ENCODE measurements around the gene GSG1L. TPM values are rescaled to one million over a fixed set of nuclear protein-coding genes. Genes with fewer than 3 reads are reported as not detected.

Gene GSG1L
- total and polyA plus RNA-seq, 12 donors = 0.68 to 14.6 (median 3.4) TPM; not detected in 5

- Histone ChIP-seq H3K27ac (no peak overlapping the region), H3K4me3 (no peak overlapping the region), H3K36me3 (no peaks in the 10 kb centered on the region), H3K27me3 (peaks cover 0 to 11% (median 0%) of the 10 kb centered on the region in 7 donors), H3K9me3 (peaks cover 0 to 39% (median 14%) of the 10 kb centered on the region in 11 donors), H3K4me1 (no peaks in the 10 kb centered on the region)
- ATAC-seq (no peak), DNase-seq (no peak)
- no peak for TF ChIP-seq CTCF (IDR thresholded peaks at IDR 0.05)
- WGBS, 2 donors = 91 to 92% methylated on average over 7 of the region's 7 CpGs
- intact Hi-C loops (cut with DNase I) = loop anchor here in 6 of 10 donors (5.0 to 10.0 kb wide), 4 partner anchors 223 to 263 kb away; no protein-coding TSS in a partner anchor
These were observed 195.3 kb downstream of the GSG1L start for GRCh38 chr16:27868180-27868579.

GRCh38 chr16:27867122-27868110, 196.1 kb downstream of the GSG1L start:
- peaks cover 0 to 46% (median 19%) of the 10 kb centered on the region in 11 donors for H3K9me3 ChIP-seq
- no peaks in the 10 kb centered on the region for H3K4me1 ChIP-seq
- ATAC-seq (peak; percentile 49 to 86 (median 69)), DNase-seq (peak; percentile 28 to 51)
- 34 to 35% methylated on average over 19 of the region's 19 CpGs for WGBS, 2 donors
- no peaks in the 10 kb centered on the region for H3K36me3 ChIP-seq
- no peak overlapping the region for H3K27ac ChIP-seq
- intact Hi-C loops (cut with DNase I) = loop anchor here in 6 of 10 donors (5.0 to 10.0 kb wide), 4 partner anchors 223 to 263 kb away; no protein-coding TSS in a partner anchor
- peaks cover 0 to 11% (median 0%) of the 10 kb centered on the region in 7 donors for H3K27me3 ChIP-seq
- no peak overlapping the region for H3K4me3 ChIP-seq
- TF ChIP-seq CTCF (IDR thresholded peaks at IDR 0.05) = peak in 7 of 9 donors; percentile 44 to 54 (median 51)

GRCh38 chr16:27863377-27863776, 200.1 kb downstream of the GSG1L start:
- Histone ChIP-seq H3K27ac (no peak overlapping the region), H3K4me3 (no peak overlapping the region), H3K36me3 (no peaks in the 10 kb centered on the region), H3K4me1 (no peaks in the 10 kb centered on the region), H3K27me3 (no peaks in the 10 kb centered on the region), H3K9me3 (peaks cover 0 to 53% (median 21%) of the 10 kb centered on the region in 11 donors)
- ATAC-seq = no peak
- WGBS, 2 donors = 65 to 94% methylated on average over 1 of the region's 1 CpG
- no peak for DNase-seq
- no peak for TF ChIP-seq CTCF (IDR thresholded peaks at IDR 0.05)
- intact Hi-C loops (cut with DNase I) = loop anchor here in 5 of 10 donors (10.0 kb wide), 3 partner anchors 219 to 259 kb away; no protein-coding TSS in a partner anchor

- no peak for TF ChIP-seq CTCF (IDR thresholded peaks at IDR 0.05)
- peaks cover 0 to 53% (median 21%) of the 10 kb centered on the region in 11 donors for H3K9me3 ChIP-seq
- H3K4me3 ChIP-seq = no peak overlapping the region
- no peaks in the 10 kb centered on the region for H3K36me3 ChIP-seq
- ATAC-seq (no peak), DNase-seq (no peak)
- no peaks in the 10 kb centered on the region for H3K4me1 ChIP-seq
- H3K27ac ChIP-seq = no peak overlapping the region
- WGBS, 2 donors = 91 to 97% methylated on average over 1 of the region's 1 CpG
- intact Hi-C loops (cut with DNase I) = loop anchor here in 5 of 10 donors (10.0 kb wide), 3 partner anchors 218 to 258 kb away; no protein-coding TSS in a partner anchor
- H3K27me3 ChIP-seq = no peaks in the 10 kb centered on the region
These were observed 200.6 kb downstream of the GSG1L start for GRCh38 chr16:27862953-27863352.
